ENCODE measurements around the gene KCNN3.

GRCh38 chr1:154726896-154727753 is 143.0 kb downstream of the KCNN3 start:
- TF ChIP-seq CTCF (conservative IDR thresholded peaks at IDR 0.05; ENCODE audit: low read depth, low read length) (no peak), EZH2 (IDR thresholded peaks at IDR 0.05; ENCODE audit: borderline replicate concordance, low read depth, low read length, poor library complexity, severe bottlenecking) (no peak)
